Measurements from ENCODE around the gene PACSIN2.
"Not testable (repeated sequence)": the region's sequence is repeated elsewhere in the genome, so short reads cannot be mapped to it uniquely, and the experiment has no call there.

PACSIN2 gene

GRCh38 chr22:42997582-42998090 is 17.3 kb downstream of the PACSIN2 start:
- H3F3A ChIP-seq (ENCODE audit: insufficient read depth, low read length) = no peaks in the 10 kb centered on the region
- no peak overlapping the region for H3K4me3 ChIP-seq (ENCODE audit: low read length)
- no peaks in the 10 kb centered on the region; the same call in none of the 2 replicates for H4K20me1 ChIP-seq (ENCODE audit: insufficient read depth, low read length)
- H3K4me1 ChIP-seq (ENCODE audit: low read length) = 0 out of 2 replicates have a peak, but pooled peaks cover 6% of the 10 kb centered on the region
- no peak for DNase-seq
- H3K27ac ChIP-seq (ENCODE audit: low read length) = no peak overlapping the region
- H3K9me3 ChIP-seq (replicated peaks; ENCODE audit: insufficient read depth, low read length) = no peaks in the 10 kb centered on the region
- no peak overlapping the region for H3K9ac ChIP-seq (ENCODE audit: low read length)
- TF ChIP-seq CTCF (IDR thresholded peaks at IDR 0.05; ENCODE audit: low read length) (no peak), EZH2phosphoT487 (IDR thresholded peaks at IDR 0.05; ENCODE audit: low read length) (no peak), EZH2 (optimal IDR thresholded peaks at IDR 0.05; ENCODE audit: low read depth, low read length) (no peak)
- no peaks in the 10 kb centered on the region for H3K27me3 ChIP-seq (replicated peaks; ENCODE audit: insufficient read depth, low read length)
- H3K9me2 ChIP-seq (replicated peaks; ENCODE audit: insufficient read depth, low read length) = no peaks in the 10 kb centered on the region
- no peak overlapping the region for H2AFZ ChIP-seq (ENCODE audit: low read length)
- H3K36me3 ChIP-seq (replicated peaks; ENCODE audit: insufficient read depth, low read length) = no peaks in the 10 kb centered on the region
- H3K79me2 ChIP-seq (ENCODE audit: low read length) = peaks cover 35% of the 10 kb centered on the region
- H3K4me2 ChIP-seq (ENCODE audit: low read depth, low read length) = no peak overlapping the region

- H2AFZ ChIP-seq (ENCODE audit: low read length) = no peak overlapping the region
- no peaks in the 10 kb centered on the region for H3K9me3 ChIP-seq (replicated peaks; ENCODE audit: insufficient read depth, low read length)
- no peaks in the 10 kb centered on the region for H3F3A ChIP-seq (ENCODE audit: insufficient read depth, low read length)
- H3K4me3 ChIP-seq (ENCODE audit: low read length) = no peak overlapping the region
- H4K20me1 ChIP-seq (ENCODE audit: insufficient read depth, low read length) = no peaks in the 10 kb centered on the region; the same call in none of the 2 replicates
- H3K9me2 ChIP-seq (replicated peaks; ENCODE audit: insufficient read depth, low read length) = no peaks in the 10 kb centered on the region
- H3K79me2 ChIP-seq (ENCODE audit: low read length) = peaks cover 31% of the 10 kb centered on the region
- no peak overlapping the region for H3K9ac ChIP-seq (ENCODE audit: low read length)
- DNase-seq = no peak
- 0 out of 2 replicates have a peak, but pooled peaks cover 6% of the 10 kb centered on the region for H3K4me1 ChIP-seq (ENCODE audit: low read length)
- H3K27me3 ChIP-seq (replicated peaks; ENCODE audit: insufficient read depth, low read length) = no peaks in the 10 kb centered on the region
- no peak overlapping the region for H3K4me2 ChIP-seq (ENCODE audit: low read depth, low read length)
- TF ChIP-seq EZH2 (optimal IDR thresholded peaks at IDR 0.05; ENCODE audit: low read depth, low read length) (no peak), EZH2phosphoT487 (IDR thresholded peaks at IDR 0.05; ENCODE audit: low read length) (no peak), CTCF (IDR thresholded peaks at IDR 0.05; ENCODE audit: low read length) (no peak)
- H3K27ac ChIP-seq (ENCODE audit: low read length) = no peak overlapping the region
- no peaks in the 10 kb centered on the region for H3K36me3 ChIP-seq (replicated peaks; ENCODE audit: insufficient read depth, low read length)
These were observed 18.1 kb downstream of the PACSIN2 start for GRCh38 chr22:42996646-42997365.

- not testable (repeated sequence) for H3K4me2 ChIP-seq (ENCODE audit: low read depth, low read length); H3F3A ChIP-seq (ENCODE audit: insufficient read depth, low read length); H3K4me3 ChIP-seq (ENCODE audit: low read length); H3K9me2 ChIP-seq (replicated peaks; ENCODE audit: insufficient read depth, low read length); H3K27me3 ChIP-seq (replicated peaks; ENCODE audit: insufficient read depth, low read length); DNase-seq; H3K9ac ChIP-seq (ENCODE audit: low read length); H3K4me1 ChIP-seq (ENCODE audit: low read length); H3K27ac ChIP-seq (ENCODE audit: low read length); H3K9me3 ChIP-seq (replicated peaks; ENCODE audit: insufficient read depth, low read length); H3K36me3 ChIP-seq (replicated peaks; ENCODE audit: insufficient read depth, low read length); H2AFZ ChIP-seq (ENCODE audit: low read length); H4K20me1 ChIP-seq (ENCODE audit: insufficient read depth, low read length)
- peaks cover 20% of the 10 kb centered on the region for H3K79me2 ChIP-seq (ENCODE audit: low read length)
These were observed 19.3 kb downstream of the PACSIN2 start for GRCh38 chr22:42995654-42996053.

Measured in MM.1S (cell line).